NB4 (cell line): ENCODE data around the gene CFAP46.

Experiments
- DNase-seq: peaks from one replicate; pipeline ENCODE4 v3.0.0; 2010; ENCODE audit warnings: low read depth
- H3K4me3 ChIP-seq: one replicate; pipeline ENCODE4 v1.5.1; 2011; ENCODE audit warnings: mild to moderate bottlenecking, low read depth, low read length, moderate library complexity
- MYC ChIP-seq: IDR thresholded peaks from 2 replicates; pipeline ENCODE4 v1.6.1; 2011; ENCODE audit warnings: low read depth, low read length
- POLR2A ChIP-seq: IDR thresholded peaks from 2 replicates; pipeline ENCODE4 v1.6.1; 2011; ENCODE audit warnings: mild to moderate bottlenecking; ENCODE audit not compliant: insufficient read length; ENCODE audit errors: extremely low read depth
- TF ChIP-seq, protein P1 (sequence below): IDR thresholded peaks from one replicate; pipeline ENCODE4 v1.5.1; 2012; ENCODE audit warnings: low read depth, low read length
- TF ChIP-seq, protein P2 (sequence below): IDR thresholded peaks from 2 replicates; pipeline ENCODE4 v1.6.1; 2011; ENCODE audit warnings: low read depth, low read length

Gene CFAP46

DNA sequence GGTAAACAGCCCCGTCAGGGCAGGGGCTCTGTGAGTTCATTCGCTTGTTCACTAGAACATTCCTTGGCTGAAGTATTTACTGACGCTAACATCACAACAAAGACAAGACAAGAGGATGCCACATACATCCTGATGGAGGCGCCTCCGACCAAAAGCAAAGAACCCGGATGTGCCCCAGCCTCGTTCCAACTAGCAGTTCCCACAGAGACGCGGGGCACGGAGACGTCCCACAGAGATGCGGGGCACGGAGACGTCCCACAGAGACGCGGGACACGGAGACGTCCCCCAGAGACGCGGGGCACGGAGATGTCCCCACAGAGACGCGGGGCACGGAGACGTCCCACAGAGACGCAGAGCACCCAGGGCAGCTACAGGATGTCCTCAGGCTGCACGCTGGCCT lies 35.4 kb upstream of the CFAP46 start:
- no peak for DNase-seq
- TF ChIP-seq, protein P1, sequence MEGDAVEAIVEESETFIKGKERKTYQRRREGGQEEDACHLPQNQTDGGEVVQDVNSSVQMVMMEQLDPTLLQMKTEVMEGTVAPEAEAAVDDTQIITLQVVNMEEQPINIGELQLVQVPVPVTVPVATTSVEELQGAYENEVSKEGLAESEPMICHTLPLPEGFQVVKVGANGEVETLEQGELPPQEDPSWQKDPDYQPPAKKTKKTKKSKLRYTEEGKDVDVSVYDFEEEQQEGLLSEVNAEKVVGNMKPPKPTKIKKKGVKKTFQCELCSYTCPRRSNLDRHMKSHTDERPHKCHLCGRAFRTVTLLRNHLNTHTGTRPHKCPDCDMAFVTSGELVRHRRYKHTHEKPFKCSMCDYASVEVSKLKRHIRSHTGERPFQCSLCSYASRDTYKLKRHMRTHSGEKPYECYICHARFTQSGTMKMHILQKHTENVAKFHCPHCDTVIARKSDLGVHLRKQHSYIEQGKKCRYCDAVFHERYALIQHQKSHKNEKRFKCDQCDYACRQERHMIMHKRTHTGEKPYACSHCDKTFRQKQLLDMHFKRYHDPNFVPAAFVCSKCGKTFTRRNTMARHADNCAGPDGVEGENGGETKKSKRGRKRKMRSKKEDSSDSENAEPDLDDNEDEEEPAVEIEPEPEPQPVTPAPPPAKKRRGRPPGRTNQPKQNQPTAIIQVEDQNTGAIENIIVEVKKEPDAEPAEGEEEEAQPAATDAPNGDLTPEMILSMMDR, result no peak
- no peak for TF ChIP-seq MYC
- no peak for TF ChIP-seq POLR2A
- TF ChIP-seq, protein P2, sequence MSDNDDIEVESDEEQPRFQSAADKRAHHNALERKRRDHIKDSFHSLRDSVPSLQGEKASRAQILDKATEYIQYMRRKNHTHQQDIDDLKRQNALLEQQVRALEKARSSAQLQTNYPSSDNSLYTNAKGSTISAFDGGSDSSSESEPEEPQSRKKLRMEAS, result no peak
- H3K4me3 ChIP-seq, result no peak overlapping the region

DNA sequence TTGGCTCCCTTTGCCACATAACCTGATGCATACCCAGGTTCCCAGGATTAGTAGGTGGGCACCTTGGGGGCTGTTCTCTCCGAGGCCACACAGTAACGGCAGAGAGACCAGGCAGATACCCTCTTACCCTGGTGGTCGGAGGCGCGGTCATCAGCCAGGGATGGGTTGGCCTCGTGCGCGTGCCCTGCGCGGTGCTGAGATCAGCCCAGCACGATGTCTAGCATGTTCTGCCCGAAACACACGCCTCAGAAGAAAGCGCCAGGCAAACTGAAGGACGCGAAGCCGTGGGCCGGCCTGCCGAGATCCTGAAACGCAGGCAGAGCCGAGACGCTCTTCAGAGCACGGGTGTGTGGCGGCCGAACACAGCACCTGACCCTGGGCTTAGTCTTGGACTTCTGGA lies 34.7 kb upstream of the CFAP46 start:
- no peak overlapping the region for H3K4me3 ChIP-seq
- TF ChIP-seq MYC (no peak), POLR2A (no peak)
- TF ChIP-seq, protein P2, result no peak
- DNase-seq, result no peak

DNA sequence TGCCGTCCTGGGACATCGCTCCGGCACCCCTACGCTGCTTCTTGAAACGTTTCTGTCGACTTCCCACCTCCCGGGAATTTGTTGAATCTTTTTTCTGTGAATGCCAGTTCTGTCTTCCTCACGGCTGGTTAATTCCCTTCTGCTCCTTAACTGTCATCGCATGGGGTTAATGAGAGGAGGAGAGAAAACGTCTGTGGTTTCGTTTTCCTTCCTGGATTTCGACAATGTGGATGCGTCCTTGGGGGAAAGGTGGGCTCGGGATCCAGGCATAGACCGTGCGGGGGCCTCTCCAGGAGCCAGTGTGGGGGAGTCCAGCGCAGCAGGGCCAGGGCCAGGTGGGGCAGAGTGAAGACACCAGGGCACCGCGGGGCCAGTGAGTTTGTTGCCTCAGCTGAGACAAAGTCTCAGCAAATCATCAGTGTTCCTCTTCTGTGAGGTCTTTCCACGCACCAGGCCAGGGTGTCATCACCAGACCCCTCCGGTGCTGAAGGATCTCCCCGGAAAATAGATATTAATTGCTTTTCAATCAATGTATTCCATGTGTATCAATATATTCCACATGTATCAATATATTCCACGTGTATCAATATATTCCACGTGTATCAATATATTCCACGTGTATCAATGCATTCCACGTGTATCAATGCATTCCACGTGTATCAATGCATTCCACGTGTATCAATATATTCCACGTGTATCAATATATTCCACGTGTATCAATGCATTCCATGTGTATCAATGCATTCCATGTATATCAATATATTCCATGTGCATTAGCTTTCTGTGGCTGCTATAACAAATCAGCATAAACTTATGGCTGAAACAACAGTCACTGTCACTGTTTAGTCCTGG lies 33.7 kb upstream of the CFAP46 start:
- TF ChIP-seq MYC, result no peak
- no peak for TF ChIP-seq POLR2A
- TF ChIP-seq, protein P1, result no peak
- TF ChIP-seq, protein P2, result no peak
- H3K4me3 ChIP-seq, result no peak overlapping the region
- no peak for DNase-seq

DNA sequence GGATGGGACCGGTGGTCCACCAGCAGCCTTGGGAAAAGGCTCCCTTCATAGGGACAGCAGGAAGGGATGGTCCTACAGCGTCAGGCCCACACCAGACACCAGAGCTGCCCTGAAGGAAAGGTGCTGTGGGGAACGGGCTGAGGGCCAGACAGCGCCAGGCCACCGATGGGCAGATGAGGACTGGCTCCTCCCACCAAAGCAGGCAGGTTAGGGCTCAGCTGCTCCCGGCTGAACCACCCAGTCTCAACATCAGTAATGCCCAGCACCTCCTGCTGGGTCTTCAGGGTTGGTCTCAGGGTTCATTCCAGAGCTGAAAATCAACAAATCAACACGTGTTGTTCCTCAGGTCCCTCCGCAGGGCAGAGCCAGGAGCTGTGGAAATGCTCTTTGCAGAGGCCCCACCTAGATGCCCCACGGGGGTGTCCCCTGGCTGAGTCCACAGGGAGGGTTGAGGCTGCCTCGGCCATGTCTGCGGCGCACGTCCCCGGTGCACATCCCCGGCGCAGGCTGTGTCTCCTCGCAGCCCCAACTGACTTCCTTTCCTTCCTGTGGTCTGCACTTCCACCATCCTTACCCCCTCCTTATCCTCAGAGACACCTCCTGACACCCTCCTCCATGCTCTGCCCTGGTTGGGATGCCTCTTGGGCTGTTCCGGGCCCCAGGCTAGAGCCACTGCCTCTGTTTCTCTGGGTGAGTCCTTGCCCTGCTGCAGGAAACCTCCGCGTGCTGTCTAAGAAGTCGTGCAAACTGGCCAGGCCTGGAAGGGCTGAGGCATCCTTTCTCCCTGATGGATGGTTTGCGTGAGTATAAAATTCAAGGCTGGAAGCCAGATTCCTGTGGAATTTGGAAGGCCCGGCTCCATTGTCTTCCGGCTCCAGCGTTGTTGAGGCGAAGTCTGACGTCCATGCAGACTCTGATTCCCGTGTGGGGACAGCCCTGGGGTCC lies 32.8 kb upstream of the CFAP46 start:
- TF ChIP-seq, protein P1, result no peak
- TF ChIP-seq, protein P2, result no peak
- TF ChIP-seq POLR2A (no peak), MYC (no peak)
- H3K4me3 ChIP-seq, result no peak overlapping the region
- no peak for DNase-seq

DNA sequence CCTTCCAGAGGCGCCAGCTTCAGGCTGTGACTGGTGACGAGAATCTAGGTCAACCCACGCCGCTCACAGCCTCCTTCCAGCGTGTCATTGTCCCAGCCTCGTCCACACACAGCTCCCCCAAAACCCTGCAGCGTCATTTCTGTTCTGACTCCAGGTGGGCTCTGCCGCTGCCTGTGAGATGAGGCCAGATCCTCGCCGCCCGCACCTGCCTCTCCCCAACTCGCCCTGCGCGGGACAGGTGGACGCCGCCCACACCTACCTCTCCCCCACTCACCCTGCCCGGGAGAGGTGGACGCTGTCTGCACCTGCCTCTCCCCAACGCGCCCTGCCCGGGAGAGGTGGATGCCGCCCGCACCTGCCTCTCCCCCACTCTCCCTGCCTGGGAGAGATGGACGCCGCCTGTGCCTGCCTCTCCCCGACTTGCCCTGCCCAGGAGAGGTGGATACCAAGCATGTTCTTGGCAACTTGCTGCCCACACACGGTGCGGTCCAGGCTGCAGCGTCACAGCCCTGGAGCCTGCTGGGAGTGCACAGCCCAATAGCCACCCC lies 32.0 kb upstream of the CFAP46 start:
- H3K4me3 ChIP-seq, result no peak overlapping the region
- TF ChIP-seq, protein P1, result no peak
- TF ChIP-seq, protein P2, result no peak
- TF ChIP-seq MYC (no peak), POLR2A (no peak)
- DNase-seq, result no peak

DNA sequence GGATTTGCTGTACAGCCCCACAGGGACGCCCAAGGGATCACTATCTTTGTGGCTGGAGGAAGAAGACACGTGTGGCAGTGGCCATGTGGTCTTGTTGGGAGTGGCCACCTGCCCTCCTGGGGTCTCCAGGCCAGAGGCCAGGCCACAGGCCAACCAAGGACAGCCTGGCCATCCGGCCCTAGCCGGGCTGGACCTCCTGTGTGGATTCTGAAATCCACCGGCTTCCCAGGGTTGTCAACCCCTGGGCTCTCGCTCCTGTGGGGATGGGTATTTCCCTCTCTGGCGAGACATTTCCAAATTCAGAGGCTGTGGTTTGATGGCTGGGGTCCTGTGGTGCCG lies 31.5 kb upstream of the CFAP46 start:
- TF ChIP-seq, protein P2, result no peak
- no peak for TF ChIP-seq POLR2A
- TF ChIP-seq, protein P1, result no peak
- no peak for TF ChIP-seq MYC
- H3K4me3 ChIP-seq, result no peak overlapping the region
- no peak for DNase-seq
